ENCODE results near the gene ZFP42.

Gene ZFP42

GRCh38 chr4:187962926-187963325, 32.6 kb upstream of the ZFP42 start:
- DNase-seq: no peak
- Histone ChIP-seq H4K20me1 (ENCODE audit: insufficient read depth, low read length) (no peaks in the 10 kb centered on the region), H3K4me1 (ENCODE audit: low read length) (no peaks in the 10 kb centered on the region), H3K9me2 (replicated peaks; ENCODE audit: insufficient read depth, low read length) (no peaks in the 10 kb centered on the region), H3K36me3 (replicated peaks; ENCODE audit: insufficient read depth, low read length) (no peaks in the 10 kb centered on the region), H3K79me2 (ENCODE audit: low read length) (no peaks in the 10 kb centered on the region), H3K4me3 (ENCODE audit: low read length) (no peak overlapping the region), H3K4me2 (ENCODE audit: low read depth, low read length) (no peak overlapping the region), H3K27me3 (replicated peaks; ENCODE audit: insufficient read depth, low read length) (no peaks in the 10 kb centered on the region), H3F3A (ENCODE audit: insufficient read depth, low read length) (no peaks in the 10 kb centered on the region), H3K27ac (ENCODE audit: low read length) (no peak overlapping the region), H3K9ac (ENCODE audit: low read length) (no peak overlapping the region), H2AFZ (ENCODE audit: low read length) (no peak overlapping the region), H3K9me3 (replicated peaks; ENCODE audit: insufficient read depth, low read length) (no peaks in the 10 kb centered on the region)
- no peak for TF ChIP-seq EZH2 (optimal IDR thresholded peaks at IDR 0.05; ENCODE audit: low read depth, low read length)
- no peak for TF ChIP-seq EZH2phosphoT487 (IDR thresholded peaks at IDR 0.05; ENCODE audit: low read length)
- no peak for TF ChIP-seq CTCF (IDR thresholded peaks at IDR 0.05; ENCODE audit: low read length)

- TF ChIP-seq EZH2 (optimal IDR thresholded peaks at IDR 0.05; ENCODE audit: low read depth, low read length) (no peak), CTCF (IDR thresholded peaks at IDR 0.05; ENCODE audit: low read length) (no peak), EZH2phosphoT487 (IDR thresholded peaks at IDR 0.05; ENCODE audit: low read length) (no peak)
- Histone ChIP-seq H3K4me3 (ENCODE audit: low read length) (no peak overlapping the region), H3F3A (ENCODE audit: insufficient read depth, low read length) (no peaks in the 10 kb centered on the region), H3K79me2 (ENCODE audit: low read length) (no peaks in the 10 kb centered on the region), H3K9ac (ENCODE audit: low read length) (no peak overlapping the region), H3K4me1 (ENCODE audit: low read length) (no peaks in the 10 kb centered on the region), H3K36me3 (replicated peaks; ENCODE audit: insufficient read depth, low read length) (no peaks in the 10 kb centered on the region), H3K4me2 (ENCODE audit: low read depth, low read length) (no peak overlapping the region), H3K27me3 (replicated peaks; ENCODE audit: insufficient read depth, low read length) (no peaks in the 10 kb centered on the region), H3K27ac (ENCODE audit: low read length) (no peak overlapping the region), H4K20me1 (ENCODE audit: insufficient read depth, low read length) (no peaks in the 10 kb centered on the region), H3K9me2 (replicated peaks; ENCODE audit: insufficient read depth, low read length) (no peaks in the 10 kb centered on the region), H3K9me3 (replicated peaks; ENCODE audit: insufficient read depth, low read length) (no peaks in the 10 kb centered on the region), H2AFZ (ENCODE audit: low read length) (no peak overlapping the region)
- DNase-seq: no peak
Measured at GRCh38 chr4:187965726-187966125, 29.8 kb upstream of the ZFP42 start.

GRCh38 chr4:187972135-187972534, 23.4 kb upstream of the ZFP42 start:
- TF ChIP-seq EZH2phosphoT487 (IDR thresholded peaks at IDR 0.05; ENCODE audit: low read length): no peak
- TF ChIP-seq CTCF (IDR thresholded peaks at IDR 0.05; ENCODE audit: low read length): no peak
- no peak for TF ChIP-seq EZH2 (optimal IDR thresholded peaks at IDR 0.05; ENCODE audit: low read depth, low read length)
- no peak overlapping the region for H3K9ac ChIP-seq (ENCODE audit: low read length)
- H3K27me3 ChIP-seq (replicated peaks; ENCODE audit: insufficient read depth, low read length): no peaks in the 10 kb centered on the region
- H3K4me3 ChIP-seq (ENCODE audit: low read length): no peak overlapping the region
- no peaks in the 10 kb centered on the region for H3K4me1 ChIP-seq (ENCODE audit: low read length)
- H3F3A ChIP-seq (ENCODE audit: insufficient read depth, low read length): no peaks in the 10 kb centered on the region
- no peak overlapping the region for H3K4me2 ChIP-seq (ENCODE audit: low read depth, low read length)
- H3K36me3 ChIP-seq (replicated peaks; ENCODE audit: insufficient read depth, low read length): no peaks in the 10 kb centered on the region
- no peak overlapping the region for H3K27ac ChIP-seq (ENCODE audit: low read length)
- no peaks in the 10 kb centered on the region for H3K9me3 ChIP-seq (replicated peaks; ENCODE audit: insufficient read depth, low read length)
- H3K79me2 ChIP-seq (ENCODE audit: low read length): no peaks in the 10 kb centered on the region
- no peak overlapping the region for H2AFZ ChIP-seq (ENCODE audit: low read length)
- no peak for DNase-seq
- H4K20me1 ChIP-seq (ENCODE audit: insufficient read depth, low read length): no peaks in the 10 kb centered on the region
- no peaks in the 10 kb centered on the region for H3K9me2 ChIP-seq (replicated peaks; ENCODE audit: insufficient read depth, low read length)
